ENCODE results near the gene HORMAD1. TPM values are rescaled to one million over a fixed set of nuclear protein-coding genes. Genes with fewer than 3 reads are reported as not detected.
"Not testable (repeated sequence)": the region's sequence is repeated elsewhere in the genome, so short reads cannot be mapped to it uniquely, and the experiment has no call there.

The HORMAD1 gene
- total RNA-seq, 1 donor from 2014 or later = 0.82 TPM

- DNase-seq (ENCODE audit: low spot score in 2 of 2) = no peak
- FAIRE-seq = no peak
These were observed 17.3 kb downstream of the HORMAD1 start for GRCh38 chr1:150703427-150703826.

GRCh38 chr1:150696995-150697927 lies 23.4 kb downstream of the HORMAD1 start, which contains the start of gene GOLPH3L:
TSS of gene GOLPH3L (minus strand) at chr1:150697154. CDS start at chr1:150694838, 2,316 bp downstream.
- FAIRE-seq (peak; percentile 70), DNase-seq (ENCODE audit: low spot score in 2 of 2) (peak; percentile 50 to 70)

- no peak for FAIRE-seq
- DNase-seq (ENCODE audit: low spot score in 2 of 2) = no peak
These were observed 24.1 kb downstream of the HORMAD1 start for GRCh38 chr1:150696590-150696989.

GRCh38 chr1:150696162-150696561 lies 24.5 kb downstream of the HORMAD1 start:
- FAIRE-seq (no peak), DNase-seq (ENCODE audit: low spot score in 2 of 2) (no peak)

- FAIRE-seq (no peak), DNase-seq (ENCODE audit: low spot score in 2 of 2) (no peak)
These were observed 25.1 kb downstream of the HORMAD1 start for GRCh38 chr1:150695561-150695960.

- FAIRE-seq (no peak), DNase-seq (ENCODE audit: low spot score in 2 of 2) (no peak)
These were observed 28.0 kb downstream of the HORMAD1 start for GRCh38 chr1:150692720-150693119.

- FAIRE-seq (no peak), DNase-seq (ENCODE audit: low spot score in 2 of 2) (no peak)
These were observed 31.9 kb downstream of the HORMAD1 start for GRCh38 chr1:150688763-150689162.

GRCh38 chr1:150686275-150686674 lies 34.4 kb downstream of the HORMAD1 start:
- DNase-seq (ENCODE audit: low spot score in 2 of 2) = no peak
- FAIRE-seq = no peak

- DNase-seq (ENCODE audit: low spot score in 2 of 2) = no peak
- no peak for FAIRE-seq
These were observed 36.8 kb downstream of the HORMAD1 start for GRCh38 chr1:150683914-150684313.

GRCh38 chr1:150678988-150679387 lies 41.7 kb downstream of the HORMAD1 start:
- FAIRE-seq (no peak), DNase-seq (ENCODE audit: low spot score in 2 of 2) (no peak)

GRCh38 chr1:150674881-150675280 lies 45.8 kb downstream of the HORMAD1 start:
- no peak for FAIRE-seq
- no peak for DNase-seq (ENCODE audit: low spot score in 2 of 2)

- FAIRE-seq (no peak), DNase-seq (ENCODE audit: low spot score in 2 of 2) (no peak)
These were observed 57.4 kb downstream of the HORMAD1 start for GRCh38 chr1:150663321-150663720.

GRCh38 chr1:150662811-150663210 lies 57.9 kb downstream of the HORMAD1 start:
- DNase-seq (ENCODE audit: low spot score in 2 of 2) (no peak), FAIRE-seq (no peak)

- no peak for FAIRE-seq
- no peak for DNase-seq (ENCODE audit: low spot score in 2 of 2)
These were observed 59.5 kb downstream of the HORMAD1 start for GRCh38 chr1:150661156-150661555.

GRCh38 chr1:150660584-150660983 lies 60.1 kb downstream of the HORMAD1 start:
- DNase-seq (ENCODE audit: low spot score in 2 of 2) (no peak), FAIRE-seq (no peak)

- not testable (repeated sequence) for FAIRE-seq
These were observed 63.6 kb downstream of the HORMAD1 start for GRCh38 chr1:150657064-150657463.

GRCh38 chr1:150654635-150655034 lies 66.1 kb downstream of the HORMAD1 start:
- DNase-seq (ENCODE audit: low spot score in 2 of 2); FAIRE-seq: not testable (repeated sequence)

More at GRCh38 chr1:150657064-150657463, 63.6 kb downstream of the HORMAD1 start:
- not testable (repeated sequence) for DNase-seq (ENCODE audit: low spot score in 2 of 2)

GRCh38 chr1:150650193-150650592 lies 70.5 kb downstream of the HORMAD1 start:
- DNase-seq (ENCODE audit: low spot score in 2 of 2) (no peak), FAIRE-seq (no peak)

GRCh38 chr1:150649441-150650075 lies 71.1 kb downstream of the HORMAD1 start:
- FAIRE-seq (no peak), DNase-seq (ENCODE audit: low spot score in 2 of 2) (no peak)
